ENCODE results near the gene PRPF31. TPM values are rescaled to one million over a fixed set of nuclear protein-coding genes. Genes with fewer than 3 reads are reported as not detected.
A peak's percentile ranks its signal among the peaks of the same experiment; 100 is the strongest.

PRPF31 gene
- total RNA-seq, 1 donor from 2014 or later: 115 TPM

DNA sequence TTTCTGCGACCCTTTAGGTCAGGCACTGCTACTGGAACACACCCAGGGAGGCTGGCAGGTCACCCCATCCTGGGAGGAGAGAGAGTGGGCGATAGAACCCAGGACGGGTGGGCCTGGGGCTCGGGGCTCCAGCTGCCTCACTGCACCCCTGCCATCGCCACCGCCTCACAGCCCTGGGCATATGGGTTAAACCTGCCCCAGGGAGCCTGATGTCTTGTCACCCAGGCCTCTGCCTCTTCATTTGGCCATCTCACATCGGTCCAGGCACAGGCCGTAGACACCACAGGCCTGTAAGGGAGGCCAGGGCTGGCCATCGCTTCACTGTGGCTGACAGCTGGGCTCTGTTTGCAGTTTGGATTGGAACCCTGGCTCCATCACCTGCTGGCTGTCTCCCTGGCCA lies 10.2 kb downstream of the PRPF31 start:
- DNase-seq: no peak
- Mint-ChIP-seq H3K4me3 (no peak overlapping the region), H3K4me1 (no peaks in the 10 kb centered on the region), H3K9me3 (no peaks in the 10 kb centered on the region), H3K27ac (no peak overlapping the region), H3K36me3 (ENCODE audit: low read depth) (peaks cover 52% of the 10 kb centered on the region), H3K27me3 (no peaks in the 10 kb centered on the region)
- intact Hi-C loops (cut with micrococcal nuclease): no loop called here

- Mint-ChIP-seq H3K9me3 (no peaks in the 10 kb centered on the region), H3K27me3 (no peaks in the 10 kb centered on the region), H3K4me1 (no peaks in the 10 kb centered on the region), H3K27ac (no peak overlapping the region), H3K36me3 (ENCODE audit: low read depth) (peaks cover 41% of the 10 kb centered on the region), H3K4me3 (no peak overlapping the region)
- intact Hi-C loops (cut with micrococcal nuclease): no loop called here
- DNase-seq: no peak
Measured at GRCh38 chr19:54127688-54128440, 12.3 kb downstream of the PRPF31 start.

GRCh38 chr19:54128441-54128725 lies 12.8 kb downstream of the PRPF31 start:
- Mint-ChIP-seq H3K4me3 (no peak overlapping the region), H3K9me3 (no peaks in the 10 kb centered on the region), H3K27ac (no peak overlapping the region), H3K27me3 (no peaks in the 10 kb centered on the region), H3K36me3 (ENCODE audit: low read depth) (peaks cover 36% of the 10 kb centered on the region), H3K4me1 (no peaks in the 10 kb centered on the region)
- intact Hi-C loops (cut with micrococcal nuclease): no loop called here
- DNase-seq: no peak

- Mint-ChIP-seq H3K27ac (no peak overlapping the region), H3K4me3 (no peak overlapping the region), H3K9me3 (no peaks in the 10 kb centered on the region), H3K27me3 (no peaks in the 10 kb centered on the region), H3K36me3 (ENCODE audit: low read depth) (peaks cover 33% of the 10 kb centered on the region), H3K4me1 (no peaks in the 10 kb centered on the region)
- intact Hi-C loops (cut with micrococcal nuclease): no loop called here
- DNase-seq: no peak
Measured at GRCh38 chr19:54128796-54129616, 13.5 kb downstream of the PRPF31 start.

DNA sequence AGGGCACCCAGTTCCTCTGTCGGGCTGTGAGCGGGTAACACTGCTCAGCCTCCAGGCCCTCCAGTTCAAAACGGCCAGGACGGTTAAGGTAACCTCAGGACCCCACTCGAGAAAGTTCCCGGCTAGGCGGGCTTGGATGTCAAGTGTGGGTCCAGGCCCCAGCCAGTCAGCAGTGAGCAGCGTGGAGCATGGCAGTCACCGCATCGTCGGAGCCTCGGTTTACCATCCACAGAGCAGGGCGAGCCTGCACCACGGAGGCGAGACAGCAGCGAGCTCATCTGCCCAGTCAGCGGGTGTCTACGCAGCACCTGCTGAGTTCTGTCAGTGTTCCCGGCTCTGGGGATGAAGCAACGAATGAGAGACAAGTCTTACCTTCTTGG lies 14.1 kb downstream of the PRPF31 start:
- no peak for DNase-seq
- H3K4me1 Mint-ChIP-seq: peaks cover 3% of the 10 kb centered on the region
- no peak overlapping the region for H3K4me3 Mint-ChIP-seq
- H3K27me3 Mint-ChIP-seq: no peaks in the 10 kb centered on the region
- no peaks in the 10 kb centered on the region for H3K9me3 Mint-ChIP-seq
- intact Hi-C loops (cut with micrococcal nuclease): no loop called here
- H3K27ac Mint-ChIP-seq: no peak overlapping the region
- peaks cover 29% of the 10 kb centered on the region for H3K36me3 Mint-ChIP-seq (ENCODE audit: low read depth)

DNA sequence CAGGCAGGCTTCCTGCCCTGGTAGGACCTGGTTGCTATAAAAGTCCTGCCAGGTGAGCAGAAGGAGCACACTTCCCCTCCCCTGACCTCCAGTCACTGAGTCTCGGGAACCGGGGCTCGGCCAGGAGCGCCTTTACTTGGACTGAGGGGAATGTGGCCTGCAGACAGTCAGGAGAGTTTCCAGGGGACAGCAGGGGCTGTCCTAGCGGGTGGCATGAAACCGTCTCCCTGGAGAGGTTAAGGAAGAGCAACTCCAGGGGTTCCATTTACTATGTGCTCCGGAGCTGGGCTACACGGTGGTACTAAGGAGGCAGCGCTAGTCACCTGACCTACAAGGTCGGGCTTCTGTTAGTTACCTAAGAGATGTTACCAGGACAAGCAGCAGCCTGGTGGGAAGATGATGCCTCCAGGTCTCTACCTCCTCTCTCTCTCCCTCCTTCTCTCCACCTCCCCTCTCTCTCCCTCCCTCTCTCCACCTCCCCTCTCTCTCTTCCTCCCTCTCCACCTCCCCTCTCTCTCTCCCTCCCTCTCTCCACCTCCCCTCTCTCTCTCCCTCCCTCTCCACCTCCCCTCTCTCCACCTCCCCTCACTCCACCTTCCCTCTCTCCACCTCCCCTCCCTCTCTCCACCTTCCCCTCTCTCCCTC lies 17.9 kb downstream of the PRPF31 start:
- intact Hi-C loops (cut with micrococcal nuclease): no loop called here
- Mint-ChIP-seq H3K4me1 (peaks cover 15% of the 10 kb centered on the region), H3K9me3 (no peaks in the 10 kb centered on the region), H3K27me3 (no peaks in the 10 kb centered on the region), H3K36me3 (ENCODE audit: low read depth) (peaks cover 10% of the 10 kb centered on the region), H3K4me3 (no peak overlapping the region), H3K27ac (no peak overlapping the region)
- no peak for DNase-seq

GRCh38 chr19:54133957-54134590 lies 18.5 kb downstream of the PRPF31 start:
- intact Hi-C loops (cut with micrococcal nuclease): no loop called here
- H3K9me3 Mint-ChIP-seq: no peaks in the 10 kb centered on the region
- H3K4me1 Mint-ChIP-seq: peaks cover 21% of the 10 kb centered on the region
- no peak for DNase-seq
- H3K27ac Mint-ChIP-seq: no peak overlapping the region
- H3K4me3 Mint-ChIP-seq: peak overlapping the region; percentile 1
- H3K27me3 Mint-ChIP-seq: no peaks in the 10 kb centered on the region
- H3K36me3 Mint-ChIP-seq (ENCODE audit: low read depth): peaks cover 10% of the 10 kb centered on the region

DNA sequence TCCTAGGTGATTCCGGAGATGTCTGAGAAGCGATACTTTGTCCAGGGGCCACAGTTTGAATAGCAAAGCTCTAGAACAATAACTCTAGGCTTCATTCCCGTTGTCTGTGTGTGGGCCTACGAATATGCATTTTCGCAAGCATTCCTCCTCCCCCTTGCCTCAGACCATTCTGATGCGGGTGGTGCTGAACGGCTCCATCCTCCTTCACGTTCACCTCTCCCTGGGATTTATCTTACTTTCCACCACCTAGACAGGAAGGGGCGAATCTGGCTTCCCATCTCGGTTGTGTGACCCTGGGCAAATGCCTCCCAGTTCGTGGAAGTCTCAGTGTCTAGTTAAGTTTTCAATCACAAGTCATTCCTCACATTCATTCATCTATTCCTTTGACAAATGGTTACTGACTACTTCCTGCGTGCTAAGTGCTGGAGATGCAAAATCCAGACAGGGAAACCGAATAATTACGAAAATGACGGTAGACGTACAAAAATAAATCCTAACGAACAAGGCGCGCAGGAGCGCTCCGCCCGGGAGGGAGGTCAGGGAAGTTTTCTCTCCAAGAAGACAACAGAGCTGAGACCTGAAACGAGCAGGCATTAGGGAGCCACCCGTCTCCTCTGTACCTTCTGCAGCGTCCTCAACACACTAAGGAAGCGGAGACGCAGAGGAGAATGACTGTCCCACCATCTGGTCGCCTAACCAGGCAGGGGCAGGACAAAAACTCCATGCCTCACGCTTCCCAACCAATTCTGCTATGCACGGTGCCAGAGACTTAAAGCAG lies 20.7 kb downstream of the PRPF31 start:
- peak overlapping the region; percentile 85 for H3K4me3 Mint-ChIP-seq
- no peak for DNase-seq
- H3K9me3 Mint-ChIP-seq: no peaks in the 10 kb centered on the region
- no peaks in the 10 kb centered on the region for H3K27me3 Mint-ChIP-seq
- intact Hi-C loops (cut with micrococcal nuclease): no loop called here
- H3K36me3 Mint-ChIP-seq (ENCODE audit: low read depth): peaks cover 6% of the 10 kb centered on the region
- H3K27ac Mint-ChIP-seq: peak overlapping the region; percentile 79
- H3K4me1 Mint-ChIP-seq: peaks cover 36% of the 10 kb centered on the region

GRCh38 chr19:54136864-54137698 lies 21.5 kb downstream of the PRPF31 start:
- Mint-ChIP-seq H3K4me3 (peak overlapping the region; percentile 85), H3K27ac (peak overlapping the region; percentile 79), H3K9me3 (no peaks in the 10 kb centered on the region), H3K36me3 (ENCODE audit: low read depth) (peaks cover 9% of the 10 kb centered on the region), H3K27me3 (no peaks in the 10 kb centered on the region), H3K4me1 (peaks cover 40% of the 10 kb centered on the region)
- peak; percentile 100 for DNase-seq
- intact Hi-C loops (cut with micrococcal nuclease): loop anchor here (1.0 kb wide), 6 partner anchors 22 to 327 kb away; partner anchors contain the start of genes LENG1, NDUFA3, PRPF31 and TFPT

GRCh38 chr19:54137699-54138488 lies 22.3 kb downstream of the PRPF31 start, which contains the start of gene CNOT3:
Gene CNOT3 (plus strand): TSS chr19:54137762. CDS start chr19:54142979, 5,217 bp downstream.
- peak within 1 kb of the TSS; percentile 95 for H3K27ac Mint-ChIP-seq
- no peaks in the 10 kb centered on the region for H3K27me3 Mint-ChIP-seq
- H3K4me1 Mint-ChIP-seq: peaks cover 43% of the 10 kb centered on the region
- H3K9me3 Mint-ChIP-seq: no peaks in the 10 kb centered on the region
- peak within 1 kb of the TSS; percentile 85 for H3K4me3 Mint-ChIP-seq
- intact Hi-C loops (cut with micrococcal nuclease): loop anchor here (1.0 kb wide), 6 partner anchors 21 to 326 kb away; partner anchors contain the start of genes LENG1, NDUFA3, PRPF31 and TFPT
- peak; percentile 83 for DNase-seq
- H3K36me3 Mint-ChIP-seq (ENCODE audit: low read depth): peaks cover 16% of the 10 kb centered on the region

DNA sequence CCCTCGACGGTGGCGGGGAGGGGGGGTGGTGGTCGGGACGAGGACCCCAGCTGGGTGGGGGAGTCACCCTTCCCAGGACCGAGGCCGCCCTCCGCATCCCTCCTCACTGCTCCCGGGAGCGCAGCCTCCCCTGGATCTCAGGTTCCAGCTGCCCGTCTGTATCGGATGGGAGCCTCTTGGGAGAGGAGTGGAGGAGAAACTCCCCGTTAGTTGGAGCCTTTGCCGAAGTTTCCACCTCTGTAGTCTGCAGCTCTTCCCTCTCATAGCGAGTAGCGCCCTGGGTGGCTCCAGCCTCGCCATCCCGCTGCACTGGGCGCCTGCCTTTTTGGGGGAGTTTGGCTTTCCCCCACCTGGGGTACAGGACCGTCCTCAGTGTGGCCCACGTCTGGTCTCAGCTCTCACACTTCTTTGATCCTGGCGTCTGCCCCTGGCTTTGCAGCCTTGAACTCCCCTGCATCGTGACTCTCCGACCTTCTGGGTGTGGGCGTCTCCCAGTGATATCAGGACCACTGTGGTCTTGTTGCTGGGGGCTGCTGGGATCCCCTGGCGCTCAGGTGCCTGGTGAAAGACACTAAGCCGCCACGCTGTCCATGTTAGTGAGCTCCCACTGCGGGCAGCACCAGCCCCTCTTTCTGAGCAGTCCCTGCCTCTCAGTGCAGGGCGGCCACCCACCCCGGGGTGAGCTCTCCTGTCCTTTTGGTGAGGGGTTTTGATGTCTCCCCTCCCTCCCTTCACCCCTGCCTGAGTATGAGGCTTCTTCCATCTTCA lies 23.1 kb downstream of the PRPF31 start:
- no peaks in the 10 kb centered on the region for H3K27me3 Mint-ChIP-seq
- peaks cover 24% of the 10 kb centered on the region for H3K36me3 Mint-ChIP-seq (ENCODE audit: low read depth)
- H3K9me3 Mint-ChIP-seq: no peaks in the 10 kb centered on the region
- peak; percentile 68 for DNase-seq
- H3K27ac Mint-ChIP-seq: peak overlapping the region; percentile 95
- H3K4me1 Mint-ChIP-seq: peaks cover 43% of the 10 kb centered on the region
- intact Hi-C loops (cut with micrococcal nuclease): no loop called here
- peak overlapping the region; percentile 85 for H3K4me3 Mint-ChIP-seq

Data from activated CD4-positive, alpha-beta T cell treated with anti-CD3 and anti-CD28 coated beads, Interleukin-2, amount 10 ng/mL, durations not matched to agents 24 days and 14 days (primary cell).